Duodenal mucosa (tissue), 2 donors: ENCODE measurements around the gene MYZAP.

ENCODE experiments used
- H3K27ac ChIP-seq: one replicate; pipeline ENCODE4 v1.7.0; 2013; ENCODE audit warnings: low read depth, low read length
- H3K27me3 ChIP-seq, 2 donors: one replicate each; pipeline ENCODE4 v1.7.0; 2013; ENCODE audit warnings: low read length in 2 of 2, control low read depth in 1 of 2; ENCODE audit not compliant: insufficient read depth in 2 of 2, control insufficient read depth in 1 of 2
- H3K36me3 ChIP-seq, 2 donors: one replicate each; pipeline ENCODE4 v1.7.0; 2013; ENCODE audit warnings: low read length in 2 of 2, control low read depth in 1 of 2; ENCODE audit not compliant: insufficient read depth in 2 of 2, control insufficient read depth in 1 of 2
- H3K4me1 ChIP-seq, 2 donors: one replicate each; pipeline ENCODE4 v1.7.0; 2013; ENCODE audit warnings: low read length in 2 of 2, control low read depth in 1 of 2; ENCODE audit not compliant: insufficient read depth in 2 of 2, control insufficient read depth in 1 of 2
- H3K4me3 ChIP-seq, 2 donors: one replicate each; pipeline ENCODE4 v1.7.0; 2013; ENCODE audit warnings: low read length in 2 of 2, low read depth in 1 of 2
- H3K9ac ChIP-seq, 2 donors: one replicate each; pipeline ENCODE4 v1.7.0; 2013; ENCODE audit warnings: low read length in 2 of 2, low read depth in 1 of 2
- H3K9me3 ChIP-seq, 2 donors: one replicate each; pipeline ENCODE4 v1.7.0; 2013; ENCODE audit warnings: low read length in 2 of 2, control low read depth in 1 of 2; ENCODE audit not compliant: control insufficient read depth in 1 of 2

Gene MYZAP

GRCh38 chr15:57598346-57598745 is 6.6 kb downstream of the MYZAP start:
- Histone ChIP-seq H3K4me1 (peaks cover 40 to 70% of the 10 kb centered on the region in 2 donors), H3K27me3 (no peaks in the 10 kb centered on the region), H3K27ac (no peak overlapping the region), H3K4me3 (no peak overlapping the region), H3K9me3 (no peaks in the 10 kb centered on the region), H3K36me3 (no peaks in the 10 kb centered on the region), H3K9ac (no peak overlapping the region)

GRCh38 chr15:57599296-57599810 is 7.6 kb downstream of the MYZAP start:
- H3K27me3 ChIP-seq = no peaks in the 10 kb centered on the region
- H3K9me3 ChIP-seq = no peaks in the 10 kb centered on the region
- peak overlapping the region; percentile 55 to 59 for H3K4me3 ChIP-seq
- H3K36me3 ChIP-seq = peaks cover 0 to under 1% of the 10 kb centered on the region in 2 donors
- peaks cover 40 to 63% of the 10 kb centered on the region in 2 donors for H3K4me1 ChIP-seq
- H3K9ac ChIP-seq = peak overlapping the region in 1 of 2 donors; percentile 26
- no peak overlapping the region for H3K27ac ChIP-seq

- Histone ChIP-seq H3K27me3 (no peaks in the 10 kb centered on the region), H3K4me1 (peaks cover 34 to 54% of the 10 kb centered on the region in 2 donors), H3K9me3 (no peaks in the 10 kb centered on the region), H3K36me3 (peaks cover 0 to 3% of the 10 kb centered on the region in 2 donors), H3K27ac (no peak overlapping the region), H3K9ac (peak overlapping the region in 1 of 2 donors; percentile 3), H3K4me3 (peak overlapping the region; percentile 35 to 55)
Observed at GRCh38 chr15:57600197-57600596, 8.5 kb downstream of the MYZAP start.

GRCh38 chr15:57604507-57604906 is 12.8 kb downstream of the MYZAP start:
- Histone ChIP-seq H3K9ac (no peak overlapping the region), H3K4me1 (peaks cover 29 to 37% of the 10 kb centered on the region in 2 donors), H3K27ac (no peak overlapping the region), H3K9me3 (no peaks in the 10 kb centered on the region), H3K36me3 (peaks cover 0 to 3% of the 10 kb centered on the region in 2 donors), H3K4me3 (no peak overlapping the region), H3K27me3 (no peaks in the 10 kb centered on the region)

GRCh38 chr15:57605491-57605890 is 13.8 kb downstream of the MYZAP start:
- Histone ChIP-seq H3K9me3 (no peaks in the 10 kb centered on the region), H3K36me3 (peaks cover 0 to 3% of the 10 kb centered on the region in 2 donors), H3K4me1 (peaks cover 28 to 41% of the 10 kb centered on the region in 2 donors), H3K9ac (no peak overlapping the region), H3K4me3 (no peak overlapping the region), H3K27ac (no peak overlapping the region), H3K27me3 (no peaks in the 10 kb centered on the region)

- peaks cover 34 to 44% of the 10 kb centered on the region in 2 donors for H3K4me1 ChIP-seq
- no peak overlapping the region for H3K27ac ChIP-seq
- H3K27me3 ChIP-seq = no peaks in the 10 kb centered on the region
- no peaks in the 10 kb centered on the region for H3K9me3 ChIP-seq
- H3K9ac ChIP-seq = no peak overlapping the region
- H3K36me3 ChIP-seq = peaks cover 0 to 3% of the 10 kb centered on the region in 2 donors
- no peak overlapping the region for H3K4me3 ChIP-seq
Observed at GRCh38 chr15:57606048-57606447, 14.3 kb downstream of the MYZAP start.

- Histone ChIP-seq H3K4me3 (no peak overlapping the region), H3K27ac (peak overlapping the region; percentile 34), H3K27me3 (no peaks in the 10 kb centered on the region), H3K36me3 (peaks cover 0 to 3% of the 10 kb centered on the region in 2 donors), H3K4me1 (peaks cover 41 to 46% of the 10 kb centered on the region in 2 donors), H3K9me3 (no peaks in the 10 kb centered on the region), H3K9ac (no peak overlapping the region)
Observed at GRCh38 chr15:57606816-57607215, 15.1 kb downstream of the MYZAP start.

- peak overlapping the region; percentile 34 for H3K27ac ChIP-seq
Observed at GRCh38 chr15:57607570-57608000, 15.9 kb downstream of the MYZAP start.

GRCh38 chr15:57609805-57610529 is 18.3 kb downstream of the MYZAP start:
- H3K36me3 ChIP-seq = peaks cover 0 to 7% of the 10 kb centered on the region in 2 donors
- H3K9me3 ChIP-seq = no peaks in the 10 kb centered on the region
- peak overlapping the region; percentile 60 for H3K27ac ChIP-seq
- H3K27me3 ChIP-seq = no peaks in the 10 kb centered on the region
- peak overlapping the region in 1 of 2 donors; percentile 16 for H3K4me3 ChIP-seq
- H3K4me1 ChIP-seq = peaks cover 48 to 53% of the 10 kb centered on the region in 2 donors
- H3K9ac ChIP-seq = no peak overlapping the region

More at GRCh38 chr15:57607570-57608000, 15.9 kb downstream of the MYZAP start:
- H3K9me3 ChIP-seq = no peaks in the 10 kb centered on the region
- no peak overlapping the region for H3K4me3 ChIP-seq
- no peaks in the 10 kb centered on the region for H3K27me3 ChIP-seq
- peaks cover 48 to 53% of the 10 kb centered on the region in 2 donors for H3K4me1 ChIP-seq
- peaks cover 0 to 3% of the 10 kb centered on the region in 2 donors for H3K36me3 ChIP-seq
- no peak overlapping the region for H3K9ac ChIP-seq

GRCh38 chr15:57611123-57611522 is 19.4 kb downstream of the MYZAP start:
- peak overlapping the region; percentile 60 for H3K27ac ChIP-seq
- H3K9ac ChIP-seq = peak overlapping the region in 1 of 2 donors; percentile 28
- H3K9me3 ChIP-seq = no peaks in the 10 kb centered on the region
- H3K4me3 ChIP-seq = no peak overlapping the region
- H3K4me1 ChIP-seq = peaks cover 48 to 53% of the 10 kb centered on the region in 2 donors
- no peaks in the 10 kb centered on the region for H3K27me3 ChIP-seq
- peaks cover 0 to 7% of the 10 kb centered on the region in 2 donors for H3K36me3 ChIP-seq
